ENCODE data around the gene ZNF835. TPM values are rescaled to one million over a fixed set of nuclear protein-coding genes. Genes with fewer than 3 reads are reported as not detected.

ZNF835 gene
- 1.6 TPM for polyA plus RNA-seq (2013, experiment 1 of 2)
- 1.1 TPM for polyA plus RNA-seq (2013, experiment 2 of 2)

DNA sequence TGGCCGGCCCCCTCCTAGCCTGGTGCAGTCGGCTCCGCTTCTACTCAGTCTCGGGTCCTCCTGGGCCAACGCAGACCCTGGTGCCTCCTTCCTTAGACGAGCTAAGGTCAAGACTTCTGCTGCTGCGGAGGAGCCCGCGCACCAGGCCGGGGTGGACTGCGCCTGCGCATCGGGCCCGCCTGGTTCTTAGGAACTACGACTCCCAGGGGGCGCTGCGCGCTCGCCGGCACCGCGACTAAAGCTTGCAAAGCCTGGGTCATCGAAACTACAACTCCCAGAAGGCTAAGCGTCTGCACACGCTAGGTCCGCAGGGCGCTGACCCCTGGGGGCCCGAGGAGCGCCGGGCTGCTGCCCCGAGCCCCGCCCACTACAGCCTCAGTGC is at the start of gene ZNF835:
ZNF835 (minus strand) TSS at position 145 of the 382 bp plus-strand sequence. CDS start 6,559 bp downstream, outside the sequence.
- H3K79me2 ChIP-seq (ENCODE audit: control insufficient read depth, insufficient read depth, low read length): no peaks in the 10 kb centered on the region
- no peak within 1 kb of the TSS for H3K23ac ChIP-seq (ENCODE audit: low read length)
- H3K4me2 ChIP-seq (ENCODE audit: low read length): peak within 1 kb of the TSS; percentile 70
- H3K4ac ChIP-seq (ENCODE audit: low read depth, low read length): no peak within 1 kb of the TSS
- H3K27ac ChIP-seq (ENCODE audit: low read depth, low read length): no peak within 1 kb of the TSS
- WGBS (ENCODE audit: extremely low coverage, insufficient coverage, low lambda C conversion rate): no CpG with 5 or more reads among the region's 32 CpGs
- peak within 1 kb of the TSS; percentile 89 for H3K56ac ChIP-seq (ENCODE audit: low read length)
- no peak within 1 kb of the TSS for H2BK5ac ChIP-seq (ENCODE audit: low read length)
- H2BK120ac ChIP-seq (ENCODE audit: low read depth, low read length): no peak within 1 kb of the TSS
- peak within 1 kb of the TSS; percentile 69 for H3K9ac ChIP-seq (ENCODE audit: low read length)
- no peak within 1 kb of the TSS for H3K18ac ChIP-seq (ENCODE audit: low read length)
- H2BK15ac ChIP-seq (replicated peaks; ENCODE audit: low read depth): no peak within 1 kb of the TSS
- H3K4me1 ChIP-seq (ENCODE audit: control insufficient read depth, low read depth, low read length): no peaks in the 10 kb centered on the region
- no peak within 1 kb of the TSS for H4K8ac ChIP-seq (ENCODE audit: low read depth, low read length)
- no peak within 1 kb of the TSS for H4K5ac ChIP-seq (ENCODE audit: low read length)
- H3K4me3 ChIP-seq (ENCODE audit: low read length): peak within 1 kb of the TSS; percentile 33
- H3K79me1 ChIP-seq (ENCODE audit: low read length): no peaks in the 10 kb centered on the region
- H2AK5ac ChIP-seq (ENCODE audit: low read length): no peak within 1 kb of the TSS
- no peaks in the 10 kb centered on the region for H3K36me3 ChIP-seq (ENCODE audit: control insufficient read depth, insufficient read depth, low read length)
- H3K27me3 ChIP-seq (ENCODE audit: insufficient read depth, low read length, poor library complexity): no peaks in the 10 kb centered on the region
- DNase-seq: peak; percentile 95

DNA sequence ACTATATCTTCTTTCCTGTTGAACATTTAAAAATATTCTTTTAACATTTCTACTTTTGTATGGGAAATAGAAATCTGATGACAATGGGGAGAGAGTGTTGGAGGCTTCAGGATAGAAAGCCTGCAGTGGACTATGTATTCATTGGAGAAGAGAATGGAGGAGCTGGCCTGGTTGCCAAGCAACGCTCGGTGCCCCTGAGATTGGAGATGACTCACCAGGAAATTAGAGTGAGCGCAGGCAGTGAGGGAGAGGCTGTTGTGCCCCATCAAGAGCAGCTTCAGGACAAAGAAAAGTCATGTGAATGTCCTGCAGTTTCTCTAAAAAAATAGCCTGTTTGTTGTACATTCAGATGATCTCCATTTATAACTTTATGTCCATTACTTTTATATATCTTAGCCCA is 48.7 kb upstream of the ZNF835 start:
- Histone ChIP-seq H4K5ac (ENCODE audit: low read length) (no peak overlapping the region), H3K4me3 (ENCODE audit: low read length) (no peak overlapping the region), H3K79me1 (ENCODE audit: low read length) (no peaks in the 10 kb centered on the region), H2BK5ac (ENCODE audit: low read length) (no peak overlapping the region), H3K18ac (ENCODE audit: low read length) (no peak overlapping the region), H3K4me2 (ENCODE audit: low read length) (no peak overlapping the region), H2AK5ac (ENCODE audit: low read length) (no peak overlapping the region), H3K56ac (ENCODE audit: low read length) (no peak overlapping the region), H3K4ac (ENCODE audit: low read depth, low read length) (no peak overlapping the region), H4K8ac (ENCODE audit: low read depth, low read length) (no peak overlapping the region), H3K79me2 (ENCODE audit: control insufficient read depth, insufficient read depth, low read length) (no peaks in the 10 kb centered on the region), H3K9ac (ENCODE audit: low read length) (no peak overlapping the region), H2BK15ac (replicated peaks; ENCODE audit: low read depth) (no peak overlapping the region), H2BK120ac (ENCODE audit: low read depth, low read length) (no peak overlapping the region), H3K23ac (ENCODE audit: low read length) (no peak overlapping the region), H3K27ac (ENCODE audit: low read depth, low read length) (no peak overlapping the region), H3K4me1 (ENCODE audit: control insufficient read depth, low read depth, low read length) (no peaks in the 10 kb centered on the region), H3K36me3 (ENCODE audit: control insufficient read depth, insufficient read depth, low read length) (no peaks in the 10 kb centered on the region), H3K27me3 (ENCODE audit: insufficient read depth, low read length, poor library complexity) (no peaks in the 10 kb centered on the region)
- peak; percentile 64 for DNase-seq
- no CpG with 5 or more reads among the region's 3 CpGs for whole genome bisulfite sequencing (ENCODE audit: extremely low coverage, insufficient coverage, low lambda C conversion rate)

GRCh38 chr19:56718231-56718630 is 46.7 kb upstream of the ZNF835 start:
- Histone ChIP-seq H4K8ac (ENCODE audit: low read depth, low read length) (no peak overlapping the region), H3K9ac (ENCODE audit: low read length) (no peak overlapping the region), H3K27me3 (ENCODE audit: insufficient read depth, low read length, poor library complexity) (no peaks in the 10 kb centered on the region), H3K18ac (ENCODE audit: low read length) (no peak overlapping the region), H2BK5ac (ENCODE audit: low read length) (no peak overlapping the region), H3K4ac (ENCODE audit: low read depth, low read length) (no peak overlapping the region), H3K4me1 (ENCODE audit: control insufficient read depth, low read depth, low read length) (no peaks in the 10 kb centered on the region), H2BK120ac (ENCODE audit: low read depth, low read length) (no peak overlapping the region), H3K56ac (ENCODE audit: low read length) (no peak overlapping the region), H3K27ac (ENCODE audit: low read depth, low read length) (no peak overlapping the region), H2AK5ac (ENCODE audit: low read length) (no peak overlapping the region), H3K4me2 (ENCODE audit: low read length) (no peak overlapping the region), H3K4me3 (ENCODE audit: low read length) (no peak overlapping the region), H3K23ac (ENCODE audit: low read length) (no peak overlapping the region), H4K5ac (ENCODE audit: low read length) (no peak overlapping the region), H3K36me3 (ENCODE audit: control insufficient read depth, insufficient read depth, low read length) (no peaks in the 10 kb centered on the region), H3K79me1 (ENCODE audit: low read length) (no peaks in the 10 kb centered on the region), H3K79me2 (ENCODE audit: control insufficient read depth, insufficient read depth, low read length) (no peaks in the 10 kb centered on the region), H2BK15ac (replicated peaks; ENCODE audit: low read depth) (no peak overlapping the region)
- peak; percentile 12 for DNase-seq
- no CpG with 5 or more reads among the region's 6 CpGs for WGBS (ENCODE audit: extremely low coverage, insufficient coverage, low lambda C conversion rate)

DNA sequence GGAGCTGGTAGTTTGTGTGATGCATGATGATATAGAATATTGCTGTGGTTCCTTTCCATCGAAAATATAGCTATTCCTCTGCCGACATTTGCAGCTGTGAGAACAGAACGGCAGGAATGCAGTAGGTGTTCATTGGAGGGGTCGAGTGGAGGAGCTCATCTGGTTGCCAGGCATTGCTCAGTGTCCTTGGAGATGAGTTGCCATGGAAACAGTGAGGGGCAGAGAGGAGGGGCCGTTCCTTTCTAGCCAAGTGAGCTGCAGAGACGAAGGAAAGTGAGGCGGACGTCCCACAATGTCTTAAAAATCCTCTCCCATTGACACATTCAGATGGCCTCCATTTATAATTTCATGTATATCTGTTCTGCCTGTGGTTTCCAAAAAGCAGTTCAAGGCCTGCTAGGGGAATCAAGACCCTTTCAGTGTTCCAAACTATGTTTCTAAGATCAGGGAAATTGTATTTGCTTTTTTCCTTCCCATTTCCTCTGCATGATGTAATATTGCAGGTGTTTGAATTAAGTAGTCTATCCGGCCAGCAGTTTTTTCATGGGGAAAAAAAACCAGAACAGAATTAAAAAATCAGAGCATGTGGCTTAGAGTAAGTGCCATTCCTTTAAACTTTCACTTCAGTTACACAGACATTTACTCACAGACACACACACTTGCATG is 41.2 kb upstream of the ZNF835 start:
- H3K79me2 ChIP-seq (ENCODE audit: control insufficient read depth, insufficient read depth, low read length): no peaks in the 10 kb centered on the region
- H3K56ac ChIP-seq (ENCODE audit: low read length): no peak overlapping the region
- no peaks in the 10 kb centered on the region for H3K27me3 ChIP-seq (ENCODE audit: insufficient read depth, low read length, poor library complexity)
- no peak overlapping the region for H4K5ac ChIP-seq (ENCODE audit: low read length)
- H2BK5ac ChIP-seq (ENCODE audit: low read length): no peak overlapping the region
- WGBS (ENCODE audit: extremely low coverage, insufficient coverage, low lambda C conversion rate): no CpG with 5 or more reads among the region's 9 CpGs
- H3K4me2 ChIP-seq (ENCODE audit: low read length): no peak overlapping the region
- no peak overlapping the region for H4K8ac ChIP-seq (ENCODE audit: low read depth, low read length)
- H2BK120ac ChIP-seq (ENCODE audit: low read depth, low read length): no peak overlapping the region
- no peak overlapping the region for H3K4ac ChIP-seq (ENCODE audit: low read depth, low read length)
- H3K4me1 ChIP-seq (ENCODE audit: control insufficient read depth, low read depth, low read length): no peaks in the 10 kb centered on the region
- no peak overlapping the region for H3K27ac ChIP-seq (ENCODE audit: low read depth, low read length)
- no peaks in the 10 kb centered on the region for H3K36me3 ChIP-seq (ENCODE audit: control insufficient read depth, insufficient read depth, low read length)
- no peak overlapping the region for H3K4me3 ChIP-seq (ENCODE audit: low read length)
- no peak overlapping the region for H2BK15ac ChIP-seq (replicated peaks; ENCODE audit: low read depth)
- peak; percentile 39 for DNase-seq
- no peak overlapping the region for H3K23ac ChIP-seq (ENCODE audit: low read length)
- H3K79me1 ChIP-seq (ENCODE audit: low read length): no peaks in the 10 kb centered on the region
- H3K18ac ChIP-seq (ENCODE audit: low read length): no peak overlapping the region
- H2AK5ac ChIP-seq (ENCODE audit: low read length): no peak overlapping the region
- no peak overlapping the region for H3K9ac ChIP-seq (ENCODE audit: low read length)

DNA sequence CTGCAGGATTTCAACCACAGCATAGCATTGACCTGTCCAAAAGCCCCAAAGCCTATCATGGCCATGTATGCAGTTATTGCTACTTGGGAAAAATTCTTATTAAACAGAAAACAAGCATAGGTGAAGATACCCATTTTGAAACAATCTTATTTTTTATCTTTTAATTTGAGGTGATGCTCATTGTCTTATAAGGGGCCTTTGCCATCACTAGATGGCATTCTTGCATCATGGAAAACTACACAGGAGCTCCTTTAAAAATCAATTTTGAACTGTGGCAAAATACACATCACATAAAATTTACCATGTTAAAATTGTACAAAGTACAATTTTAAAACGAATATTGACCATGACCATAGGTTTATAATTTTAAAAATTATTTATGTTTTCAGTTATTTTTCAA is 38.9 kb upstream of the ZNF835 start:
- H3K4me2 ChIP-seq (ENCODE audit: low read length): no peak overlapping the region
- no peak overlapping the region for H3K18ac ChIP-seq (ENCODE audit: low read length)
- no peaks in the 10 kb centered on the region for H3K36me3 ChIP-seq (ENCODE audit: control insufficient read depth, insufficient read depth, low read length)
- no peak overlapping the region for H2AK5ac ChIP-seq (ENCODE audit: low read length)
- H2BK15ac ChIP-seq (replicated peaks; ENCODE audit: low read depth): no peak overlapping the region
- no peak overlapping the region for H3K23ac ChIP-seq (ENCODE audit: low read length)
- H3K27me3 ChIP-seq (ENCODE audit: insufficient read depth, low read length, poor library complexity): no peaks in the 10 kb centered on the region
- H3K27ac ChIP-seq (ENCODE audit: low read depth, low read length): no peak overlapping the region
- no peaks in the 10 kb centered on the region for H3K4me1 ChIP-seq (ENCODE audit: control insufficient read depth, low read depth, low read length)
- H3K79me2 ChIP-seq (ENCODE audit: control insufficient read depth, insufficient read depth, low read length): no peaks in the 10 kb centered on the region
- no peak for DNase-seq
- H3K9ac ChIP-seq (ENCODE audit: low read length): no peak overlapping the region
- no CpG with 5 or more reads among the region's 1 CpG for WGBS (ENCODE audit: extremely low coverage, insufficient coverage, low lambda C conversion rate)
- no peak overlapping the region for H2BK5ac ChIP-seq (ENCODE audit: low read length)
- H3K79me1 ChIP-seq (ENCODE audit: low read length): no peaks in the 10 kb centered on the region
- H2BK120ac ChIP-seq (ENCODE audit: low read depth, low read length): no peak overlapping the region
- H3K4me3 ChIP-seq (ENCODE audit: low read length): no peak overlapping the region
- no peak overlapping the region for H3K4ac ChIP-seq (ENCODE audit: low read depth, low read length)
- no peak overlapping the region for H3K56ac ChIP-seq (ENCODE audit: low read length)
- H4K5ac ChIP-seq (ENCODE audit: low read length): no peak overlapping the region
- H4K8ac ChIP-seq (ENCODE audit: low read depth, low read length): no peak overlapping the region

DNA sequence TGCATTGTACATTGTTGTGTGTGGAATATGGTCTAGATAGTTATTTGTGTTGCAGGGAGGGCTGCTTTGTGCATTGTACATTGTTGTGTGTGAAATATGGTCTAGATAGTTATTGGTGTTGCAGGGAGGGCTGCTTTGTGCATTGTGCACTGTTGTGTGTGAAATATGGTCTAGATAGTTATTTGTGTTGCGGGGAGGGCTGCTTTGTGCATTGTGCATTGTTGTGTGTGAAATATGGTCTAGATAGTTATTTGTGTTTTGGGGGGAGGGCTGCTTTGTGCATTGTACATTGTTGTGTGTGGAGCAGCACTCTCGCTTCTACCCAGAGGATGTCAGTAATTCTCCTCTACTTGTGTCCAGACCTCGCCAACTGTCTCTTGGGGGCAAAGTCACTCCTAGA is 36.3 kb upstream of the ZNF835 start:
- no peak for DNase-seq
- H3K27ac ChIP-seq (ENCODE audit: low read depth, low read length): no peak overlapping the region
- H3K4me3 ChIP-seq (ENCODE audit: low read length): no peak overlapping the region
- H2BK120ac ChIP-seq (ENCODE audit: low read depth, low read length): no peak overlapping the region
- H3K27me3 ChIP-seq (ENCODE audit: insufficient read depth, low read length, poor library complexity): no peaks in the 10 kb centered on the region
- H4K5ac ChIP-seq (ENCODE audit: low read length): no peak overlapping the region
- no peak overlapping the region for H3K18ac ChIP-seq (ENCODE audit: low read length)
- H3K23ac ChIP-seq (ENCODE audit: low read length): no peak overlapping the region
- H2BK15ac ChIP-seq (replicated peaks; ENCODE audit: low read depth): no peak overlapping the region
- no peak overlapping the region for H4K8ac ChIP-seq (ENCODE audit: low read depth, low read length)
- no peaks in the 10 kb centered on the region for H3K79me1 ChIP-seq (ENCODE audit: low read length)
- no peak overlapping the region for H2AK5ac ChIP-seq (ENCODE audit: low read length)
- H3K4ac ChIP-seq (ENCODE audit: low read depth, low read length): no peak overlapping the region
- H3K36me3 ChIP-seq (ENCODE audit: control insufficient read depth, insufficient read depth, low read length): no peaks in the 10 kb centered on the region
- H2BK5ac ChIP-seq (ENCODE audit: low read length): no peak overlapping the region
- no peaks in the 10 kb centered on the region for H3K79me2 ChIP-seq (ENCODE audit: control insufficient read depth, insufficient read depth, low read length)
- H3K56ac ChIP-seq (ENCODE audit: low read length): no peak overlapping the region
- H3K4me1 ChIP-seq (ENCODE audit: control insufficient read depth, low read depth, low read length): no peaks in the 10 kb centered on the region
- no CpG with 5 or more reads among the region's 3 CpGs for WGBS (ENCODE audit: extremely low coverage, insufficient coverage, low lambda C conversion rate)
- H3K9ac ChIP-seq (ENCODE audit: low read length): no peak overlapping the region
- no peak overlapping the region for H3K4me2 ChIP-seq (ENCODE audit: low read length)
